ENCODE measurements around the gene ARHGAP33. TPM values are rescaled to one million over a fixed set of nuclear protein-coding genes. Genes with fewer than 3 reads are reported as not detected.

The ARHGAP33 gene
- total and polyA plus RNA-seq, 2 of the 4 experiments (the other 2 are of a cell fraction), result 0.72 to 11.9 TPM

- CTCF ChIA-PET, result interaction anchor here (0.5 kb wide), 1 partner anchor 123 kb away, joined by 3 read pairs; no protein-coding TSS in a partner anchor
- no CpG with 5 or more reads among the region's 4 CpGs for WGBS, 2 experiments (ENCODE audit: extremely low coverage in 2 of 2, insufficient read length in 1 of 2)
These were observed 14.5 kb upstream of the ARHGAP33 start for GRCh38 chr19:35760711-35761349.

More at GRCh38 chr19:35760711-35761349, 14.5 kb upstream of the ARHGAP33 start:
- H2BK120ac ChIP-seq (ENCODE audit: low read depth, low read length), result no peak overlapping the region
- H2AK9ac ChIP-seq (replicated peaks; ENCODE audit: low read depth, low read length, poor library complexity), result peak overlapping the region; percentile 72
- no peak overlapping the region for H3K18ac ChIP-seq (ENCODE audit: low read depth, low read length)
- no peak overlapping the region for H2BK15ac ChIP-seq (ENCODE audit: low read depth, low read length)
- H3K36me3 ChIP-seq (ENCODE audit: control insufficient read depth, insufficient read depth, low read length), result peaks cover 21% of the 10 kb centered on the region
- no peak overlapping the region for H3K56ac ChIP-seq (ENCODE audit: extremely low read depth, insufficient read depth, low read length)
- H4K91ac ChIP-seq (ENCODE audit: insufficient read depth, low read depth, low read length), result no peak overlapping the region
- no peak overlapping the region for H3K4me2 ChIP-seq (ENCODE audit: low read depth, low read length)
- H3K27me3 ChIP-seq (ENCODE audit: control insufficient read depth, insufficient read depth, low read length), result no peaks in the 10 kb centered on the region
- H3K4ac ChIP-seq (ENCODE audit: low read depth, low read length), result no peak overlapping the region
- dilution Hi-C loops (cut with HindIII; ENCODE audit: low sequenced_read_pairs, unreplicated experiment), result no loop called here
- POLR2A ChIA-PET (ENCODE audit: unreplicated experiment), result no interaction called here
- no peak overlapping the region for H2BK5ac ChIP-seq (ENCODE audit: low read depth, low read length, poor library complexity, severe bottlenecking)
- H3K79me1 ChIP-seq (ENCODE audit: low read depth in 1 of 2, low read length in 2 of 2), result peaks cover 27 to 36% of the 10 kb centered on the region in 2 experiments
- H3K23ac ChIP-seq (ENCODE audit: low read depth, low read length), result no peak overlapping the region
- no peak overlapping the region for H3K27ac ChIP-seq (ENCODE audit: insufficient read depth, low read length)
- peaks cover 6% of the 10 kb centered on the region for H3K4me1 ChIP-seq (ENCODE audit: control insufficient read depth, insufficient read depth, low read length)
- H4K20me1 ChIP-seq (ENCODE audit: insufficient read depth, low read length), result no peaks in the 10 kb centered on the region; the same call in 1 of the 2 replicates
- H4K5ac ChIP-seq (ENCODE audit: low read depth, low read length), result no peak overlapping the region
- no peaks in the 10 kb centered on the region for H3K9me3 ChIP-seq (ENCODE audit: control insufficient read depth, insufficient read depth, low read length)
- H3K14ac ChIP-seq (replicated peaks; ENCODE audit: low read depth, low read length), result no peak overlapping the region
- H2AFZ ChIP-seq (replicated peaks; ENCODE audit: low read length, poor library complexity), result no peak overlapping the region
- no peak overlapping the region for H3K9ac ChIP-seq (ENCODE audit: low read depth, low read length)
- H4K8ac ChIP-seq (ENCODE audit: low read depth in 2 of 2, low read length in 2 of 2), result no peak overlapping the region
- no TSS peak for BruUV-seq (replicated peaks)
- no peak overlapping the region for H2BK20ac ChIP-seq (ENCODE audit: low read depth, low read length)
- in situ Hi-C loops (cut with MboI; ENCODE audit: low sequenced_read_pairs), result no loop called here
- H3K9me1 ChIP-seq (ENCODE audit: insufficient read depth, low read length), result peaks cover 15% of the 10 kb centered on the region; the same call in 1 of the 2 replicates
- H2AK5ac ChIP-seq (ENCODE audit: low read depth, low read length), result no peak overlapping the region
- DNase-seq, result no peak
- no peak for ATAC-seq (ENCODE audit: low read depth)
- H3K4me3 ChIP-seq (ENCODE audit: insufficient read depth, low read depth, low read length), result no peak overlapping the region
- intact Hi-C loops (cut with micrococcal nuclease), result no loop called here
- no peak for TF ChIP-seq FOS (IDR thresholded peaks at IDR 0.05; ENCODE audit: low read depth, low read length)

Data from IMR-90 (cell line).